ENCODE measurements around the gene MAP3K8.
A peak's percentile ranks its signal among the peaks of the same experiment; 100 is the strongest.
"Not testable (repeated sequence)": the region's sequence is repeated elsewhere in the genome, so short reads cannot be mapped to it uniquely, and the experiment has no call there.

The MAP3K8 gene

GRCh38 chr10:30420266-30420665 lies 13.7 kb upstream of the MAP3K8 start:
- no peak for DNase-seq
- in situ Hi-C loops (cut with MboI; ENCODE audit: low pct_unique_long_range_greater_than_20kb, low sequenced_read_pairs), result no loop called here

- no peak for DNase-seq
- in situ Hi-C loops (cut with MboI; ENCODE audit: low pct_unique_long_range_greater_than_20kb, low sequenced_read_pairs), result no loop called here
Observed at GRCh38 chr10:30420766-30421165, 13.2 kb upstream of the MAP3K8 start.

GRCh38 chr10:30422151-30422695 lies 11.8 kb upstream of the MAP3K8 start:
- no peak for DNase-seq
- in situ Hi-C loops (cut with MboI; ENCODE audit: low pct_unique_long_range_greater_than_20kb, low sequenced_read_pairs), result no loop called here

- in situ Hi-C loops (cut with MboI; ENCODE audit: low pct_unique_long_range_greater_than_20kb, low sequenced_read_pairs), result no loop called here
- peak; percentile 22 for DNase-seq
Observed at GRCh38 chr10:30422981-30423654, 10.9 kb upstream of the MAP3K8 start.

GRCh38 chr10:30423655-30424275 lies 10.2 kb upstream of the MAP3K8 start:
- in situ Hi-C loops (cut with MboI; ENCODE audit: low pct_unique_long_range_greater_than_20kb, low sequenced_read_pairs); DNase-seq: not testable (repeated sequence)

- in situ Hi-C loops (cut with MboI; ENCODE audit: low pct_unique_long_range_greater_than_20kb, low sequenced_read_pairs), result no loop called here
- no peak for DNase-seq
Observed at GRCh38 chr10:30425336-30426075, 8.5 kb upstream of the MAP3K8 start.

- in situ Hi-C loops (cut with MboI; ENCODE audit: low pct_unique_long_range_greater_than_20kb, low sequenced_read_pairs), result no loop called here
- DNase-seq, result no peak
Observed at GRCh38 chr10:30430544-30431298, 3.3 kb upstream of the MAP3K8 start.

GRCh38 chr10:30431435-30431911 lies 2.5 kb upstream of the MAP3K8 start:
- in situ Hi-C loops (cut with MboI; ENCODE audit: low pct_unique_long_range_greater_than_20kb, low sequenced_read_pairs), result no loop called here
- peak; percentile 59 for DNase-seq

GRCh38 chr10:30432622-30433305 lies 1.2 kb upstream of the MAP3K8 start:
- in situ Hi-C loops (cut with MboI; ENCODE audit: low pct_unique_long_range_greater_than_20kb, low sequenced_read_pairs), result no loop called here
- DNase-seq, result no peak

GRCh38 chr10:30433306-30433729 lies 666 bp upstream of the MAP3K8 start:
- no peak for DNase-seq
- in situ Hi-C loops (cut with MboI; ENCODE audit: low pct_unique_long_range_greater_than_20kb, low sequenced_read_pairs), result no loop called here

GRCh38 chr10:30434273-30435072 lies 489 bp downstream of the MAP3K8 start:
- peak; percentile 89 for DNase-seq
- in situ Hi-C loops (cut with MboI; ENCODE audit: low pct_unique_long_range_greater_than_20kb, low sequenced_read_pairs), result no loop called here

- no peak for DNase-seq
- in situ Hi-C loops (cut with MboI; ENCODE audit: low pct_unique_long_range_greater_than_20kb, low sequenced_read_pairs), result no loop called here
Observed at GRCh38 chr10:30435073-30435422, 1.1 kb downstream of the MAP3K8 start.

GRCh38 chr10:30435499-30436167 lies 1.6 kb downstream of the MAP3K8 start:
- in situ Hi-C loops (cut with MboI; ENCODE audit: low pct_unique_long_range_greater_than_20kb, low sequenced_read_pairs), result not testable (repeated sequence)

GRCh38 chr10:30436191-30436611 lies 2.2 kb downstream of the MAP3K8 start:
- DNase-seq, result peak; percentile 82
- in situ Hi-C loops (cut with MboI; ENCODE audit: low pct_unique_long_range_greater_than_20kb, low sequenced_read_pairs), result no loop called here

More at GRCh38 chr10:30435499-30436167, 1.6 kb downstream of the MAP3K8 start:
- not testable (repeated sequence) for DNase-seq

- no peak for DNase-seq
- in situ Hi-C loops (cut with MboI; ENCODE audit: low pct_unique_long_range_greater_than_20kb, low sequenced_read_pairs), result no loop called here
Observed at GRCh38 chr10:30436671-30437030, 2.7 kb downstream of the MAP3K8 start.

- in situ Hi-C loops (cut with MboI; ENCODE audit: low pct_unique_long_range_greater_than_20kb, low sequenced_read_pairs), result no loop called here
- peak; percentile 82 for DNase-seq
Observed at GRCh38 chr10:30437031-30437841, 3.3 kb downstream of the MAP3K8 start.
